Coronary artery (tissue), 2 donors: ENCODE results near the gene PSMB2.

Experiments used
- DNase-seq: peaks from one replicate; pipeline ENCODE4 v3.0.0-alpha.2; 2017; ENCODE audit warnings: low spot score
- H3K27ac ChIP-seq, 2 donors: fragments of 200-600 bp; sonication (generic); one replicate each; pipeline ENCODE4 v1.5.1; 2016 to 2019
- H3K4me3 ChIP-seq: fragments of 200-600 bp; sonication (generic); 2 replicates; pipeline ENCODE4 v1.5.1; 2016; ENCODE audit warnings: mild to moderate bottlenecking, moderate library complexity
- CTCF ChIP-seq: fragments of 200-600 bp; sonication (generic); IDR thresholded peaks from one replicate; pipeline ENCODE4 v1.5.1; 2019; ENCODE audit warnings: antibody characterized with exemption

PSMB2 gene

GRCh38 chr1:35557611-35558373 is 83.5 kb downstream of the PSMB2 start, which contains the start of gene NCDN:
Gene NCDN (plus strand): TSS chr1:35557799. CDS start chr1:35558191, 392 bp downstream.
- DNase-seq = peak; percentile 99
- H3K4me3 ChIP-seq = peak within 1 kb of the TSS; percentile 91
- H3K27ac ChIP-seq = peak within 1 kb of the TSS; percentile 92 to 99
- no peak for TF ChIP-seq CTCF

DNA sequence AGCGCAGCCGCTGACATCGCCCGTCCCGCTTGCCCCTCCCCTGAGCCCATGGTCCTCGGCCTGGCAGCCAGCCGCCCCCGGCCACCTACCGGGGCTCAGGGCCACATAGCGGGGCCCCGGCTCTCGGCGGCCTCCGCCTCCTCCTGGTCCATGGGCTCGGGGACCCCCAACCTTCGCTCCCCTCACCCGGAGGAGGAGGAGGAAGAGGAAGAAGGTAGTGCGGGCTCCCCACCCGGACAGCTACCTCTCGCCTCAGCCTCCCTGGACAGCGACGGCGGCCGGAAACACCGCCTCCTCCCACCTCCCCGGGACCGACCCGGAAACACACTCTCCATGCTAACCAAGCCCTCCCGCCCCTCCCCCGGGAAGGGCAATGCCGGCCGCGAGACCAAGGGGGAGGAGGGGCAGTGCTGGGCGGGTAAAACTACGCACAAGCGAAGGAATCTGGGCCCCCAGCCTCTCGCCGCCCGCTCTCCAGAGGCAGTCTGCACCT is 84.2 kb downstream of the PSMB2 start, which contains the start of gene KIAA0319L:
Gene KIAA0319L, minus strand, starts transcription at position 286 of the 493 bp plus-strand sequence. CDS start 2,912 bp downstream, outside the sequence.
- no peak for TF ChIP-seq CTCF
- peak within 1 kb of the TSS; percentile 91 for H3K4me3 ChIP-seq
- DNase-seq = no peak
- H3K27ac ChIP-seq = peak within 1 kb of the TSS; percentile 92 to 99

GRCh38 chr1:35556484-35557117 is 84.7 kb downstream of the PSMB2 start:
- no peak for DNase-seq
- TF ChIP-seq CTCF = no peak
- Histone ChIP-seq H3K27ac (peak overlapping the region; percentile 92 to 99), H3K4me3 (peak overlapping the region; percentile 91)

GRCh38 chr1:35555601-35556477 is 85.5 kb downstream of the PSMB2 start:
- Histone ChIP-seq H3K4me3 (peak overlapping the region; percentile 91), H3K27ac (peak overlapping the region in 1 of 2 donors; percentile 99)
- DNase-seq = no peak
- no peak for TF ChIP-seq CTCF

GRCh38 chr1:35555212-35555584 is 86.1 kb downstream of the PSMB2 start:
- Histone ChIP-seq H3K4me3 (no peak overlapping the region), H3K27ac (no peak overlapping the region)
- TF ChIP-seq CTCF = no peak
- no peak for DNase-seq

DNA sequence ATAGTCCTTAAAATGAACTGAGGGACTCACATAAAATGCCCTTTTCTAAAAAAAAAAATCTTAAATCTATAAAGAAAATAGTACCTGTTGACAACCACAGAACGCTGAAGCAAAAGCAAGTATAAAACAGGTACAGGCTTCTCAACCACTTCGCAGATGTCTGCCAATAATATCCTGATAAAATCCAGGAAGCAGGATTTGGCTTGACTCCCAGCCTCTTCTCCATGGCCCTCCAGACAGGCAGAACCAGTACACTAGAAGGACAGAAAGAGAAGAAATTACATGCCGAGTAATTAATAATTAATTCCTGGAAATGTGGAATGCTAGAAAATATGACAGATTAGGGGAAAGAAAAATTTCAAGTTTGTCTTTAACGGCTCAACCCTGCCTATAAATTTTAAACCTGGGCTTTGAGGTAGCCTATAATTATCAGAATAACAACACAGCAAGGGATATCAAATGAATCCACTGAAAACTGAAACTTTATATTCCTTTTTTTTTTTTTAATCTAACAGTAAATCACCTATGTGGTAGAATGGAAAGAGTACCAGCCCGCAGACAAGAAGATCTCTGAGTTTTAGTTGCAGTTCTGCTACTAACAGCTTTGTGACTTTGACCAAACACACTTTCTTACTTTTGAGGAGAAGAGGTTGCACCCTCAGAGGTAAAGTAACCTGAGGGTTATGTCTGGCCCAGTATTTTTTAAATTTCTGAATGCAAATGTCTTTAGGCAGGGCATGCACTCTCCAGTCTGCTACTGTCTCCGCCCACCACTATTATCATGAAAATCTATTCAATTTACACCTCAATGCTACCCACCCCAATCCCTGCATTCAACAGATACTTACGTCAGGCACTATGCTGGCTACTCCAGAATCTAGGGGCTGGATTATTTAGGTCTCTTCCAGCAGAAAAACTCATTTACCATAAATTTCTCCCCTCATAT is 86.8 kb downstream of the PSMB2 start:
- Histone ChIP-seq H3K27ac (no peak overlapping the region), H3K4me3 (no peak overlapping the region)
- TF ChIP-seq CTCF = no peak
- DNase-seq = no peak
